GM12878 (cell line): ENCODE measurements around the gene VAMP3. TPM values are rescaled to one million over a fixed set of nuclear protein-coding genes. Genes with fewer than 3 reads are reported as not detected.

Experiments
- ATAC-seq: fragments of 200-7000 bp; cut with Tn5 transposase; 3 replicates; pipeline ENCODE4 v1.9.1; 2020; ENCODE audit warnings: mild to moderate bottlenecking, moderate library complexity
- BruUV-seq: library from RNA; stranded (reverse); fragments of 400-500 nt; replicated peaks from 2 replicates; lab custom pipeline; 2021; lab: Mats Ljungman, UMichigan
- CTCF ChIA-PET: fragments of 300-600 bp; sonication (Branson Sonifier 250); formaldehyde crosslinking; extraction: SDS; loops from one replicate; lab custom pipeline; 2021; ENCODE audit warnings: inconsistent platforms; lab: Yijun Ruan, JAX
- POLR2A ChIA-PET: fragments of 350-600 bp; formaldehyde crosslinking; extraction: SDS; loops from one replicate; lab custom pipeline; 2021; ENCODE audit warnings: inconsistent platforms; lab: Charles Lee
- RAD21 ChIA-PET: fragments of 300-600 bp; sonication (Branson Sonifier 250); formaldehyde crosslinking; loops from one replicate; lab custom pipeline; 2023; ENCODE audit warnings: antibody characterized with exemption; ENCODE audit not compliant: unreplicated experiment; lab: Charles Lee
- SMC1A ChIA-PET: fragments of 300-600 bp; sonication (Branson Sonifier 250); formaldehyde crosslinking; loops from one replicate; lab custom pipeline; 2023; ENCODE audit not compliant: unreplicated experiment, uncharacterized antibody; lab: Charles Lee
- DNase-seq: peaks from one replicate; pipeline ENCODE4 v3.0.0-alpha.2; 2011; ENCODE audit warnings: low read depth, low spot score
- FAIRE-seq: peaks from 3 replicates; lab custom pipeline; 2011; peaks lifted over from hg19 to GRCh38; lab: Jason Lieb, UNC
- H2AFZ ChIP-seq: 2 replicates; pipeline ENCODE4 v1.6.0; 2011; ENCODE audit warnings: low read depth, low read length, control low read depth; ENCODE audit not compliant: control insufficient read depth
- H3K27ac ChIP-seq: 2 replicates; pipeline ENCODE4 v1.5.1; 2011; ENCODE audit warnings: control low read depth; ENCODE audit not compliant: control insufficient read depth, insufficient read depth
- H3K27me3 ChIP-seq, 2 experiments: replicated peaks in 1 of 2; 2 replicates each; pipeline versions ENCODE4 v1.6.0 to v1.6.1; 2011; ENCODE audit warnings: low read length in 1 of 2; ENCODE audit not compliant: control insufficient read depth in 2 of 2, insufficient read depth in 2 of 2
- H3K36me3 ChIP-seq, 2 experiments: 2 replicates each; pipeline ENCODE4 v1.5.1; 2011; ENCODE audit warnings: low read length in 1 of 2; ENCODE audit not compliant: control insufficient read depth in 2 of 2, insufficient read depth in 2 of 2
- H3K4me1 ChIP-seq: 2 replicates; pipeline ENCODE4 v1.6.1; 2011; ENCODE audit warnings: mild to moderate bottlenecking, low read length, moderate library complexity, mixed read lengths; ENCODE audit not compliant: control insufficient read depth, insufficient read depth
- H3K4me2 ChIP-seq: 2 replicates; pipeline ENCODE4 v1.6.0; 2011; ENCODE audit warnings: control low read depth; ENCODE audit not compliant: control insufficient read depth, insufficient read depth
- H3K4me3 ChIP-seq: fragments of 200-600 bp; sonication (generic); 2 replicates; pipeline ENCODE4 v1.5.1; 2016
- H3K79me2 ChIP-seq: 2 replicates; pipeline ENCODE4 v1.6.0; 2011; ENCODE audit warnings: low read length; ENCODE audit not compliant: control insufficient read depth, insufficient read depth
- H3K9ac ChIP-seq: 2 replicates; pipeline ENCODE4 v1.8.0; 2011; ENCODE audit warnings: low read length, control low read depth, mixed read lengths; ENCODE audit not compliant: control insufficient read depth, insufficient read depth
- H3K9me3 ChIP-seq: replicated peaks from 3 replicates; pipeline ENCODE4 v1.5.1; 2011; ENCODE audit warnings: mild to moderate bottlenecking, low read length; ENCODE audit not compliant: control insufficient read depth, insufficient read depth
- H4K20me1 ChIP-seq: 2 replicates; pipeline ENCODE4 v1.6.0; 2011; ENCODE audit not compliant: control insufficient read depth, insufficient read depth
- CBFB ChIP-seq: IDR thresholded peaks from 2 replicates; pipeline ENCODE4 v1.6.1; 2016; ENCODE audit warnings: antibody characterized with exemption, low read depth
- CHD1 ChIP-seq: IDR thresholded peaks from 2 replicates; pipeline ENCODE4 v1.6.1; 2012; ENCODE audit warnings: low read depth, low read length, improper control_type of control experiment
- GATAD2B ChIP-seq: fragments of 450-650 bp; conservative IDR thresholded peaks from 2 replicates; pipeline ENCODE4 v1.6.1; 2017; ENCODE audit warnings: low read depth, mild to moderate bottlenecking, moderate library complexity
- IRF4 ChIP-seq: IDR thresholded peaks from 2 replicates; pipeline ENCODE4 v1.6.1; 2011; ENCODE audit warnings: low read depth, low read length
- KAT2A ChIP-seq: conservative IDR thresholded peaks from 2 replicates; pipeline ENCODE4 v1.6.1; 2011; ENCODE audit warnings: low read depth, low read length; ENCODE audit not compliant: control insufficient read depth
- NFXL1 ChIP-seq: fragments of 450-650 bp; IDR thresholded peaks from 2 replicates; pipeline ENCODE4 v1.6.1; 2017; ENCODE audit warnings: antibody characterized with exemption, mild to moderate bottlenecking, borderline replicate concordance
- NFYB ChIP-seq: IDR thresholded peaks from 2 replicates; pipeline ENCODE4 v1.6.1; 2011; ENCODE audit warnings: low read depth, mild to moderate bottlenecking, low read length, improper control_type of control experiment, moderate library complexity; ENCODE audit not compliant: insufficient read depth
- PBX3 ChIP-seq: IDR thresholded peaks from 2 replicates; pipeline ENCODE4 v1.6.1; 2011; ENCODE audit warnings: mild to moderate bottlenecking, low read depth, low read length, moderate library complexity; ENCODE audit not compliant: insufficient replicate concordance
- RAD21 ChIP-seq: IDR thresholded peaks from 2 replicates; pipeline ENCODE4 v1.6.1; 2011; ENCODE audit warnings: mild to moderate bottlenecking, low read depth, low read length, moderate library complexity; ENCODE audit not compliant: insufficient read depth
- SMAD5 ChIP-seq: IDR thresholded peaks from 2 replicates; pipeline ENCODE4 v1.6.1; 2016; ENCODE audit warnings: antibody characterized with exemption, low read depth
- TCF12 ChIP-seq: IDR thresholded peaks from 2 replicates; pipeline ENCODE4 v1.6.1; 2011; ENCODE audit warnings: low read depth, mild to moderate bottlenecking, low read length
- TCF3 ChIP-seq: IDR thresholded peaks from 2 replicates; pipeline ENCODE4 v1.6.1; 2012; ENCODE audit warnings: low read depth, mild to moderate bottlenecking, low read length, borderline replicate concordance; ENCODE audit not compliant: insufficient read depth
- WRNIP1 ChIP-seq: IDR thresholded peaks from 2 replicates; pipeline ENCODE4 v1.6.1; 2011; ENCODE audit warnings: low read depth, low read length, improper control_type of control experiment, borderline replicate concordance
- WGBS: methylation state at CpG from one replicate; pipeline ENCODE4 v1.1.6; 2016; ENCODE audit warnings: low lambda C conversion rate; ENCODE audit not compliant: insufficient replicate concordance, insufficient coverage; ENCODE audit errors: missing lambda C conversion rate; 5-methylcytosine and 5-hydroxymethylcytosine counted together
- in situ Hi-C: fragments of 300-500 bp; cut with MboI; formaldehyde crosslinking; loops from 9 replicates; pipeline ENCODE4 v1.14.3; 2018; ENCODE audit warnings: mixed read lengths
- intact Hi-C: fragments of 100-400 bp; cut with micrococcal nuclease; formaldehyde crosslinking; loops from one replicate; pipeline ENCODE4 v1.14.2; 2022; ENCODE audit not compliant: unreplicated experiment
- polyA plus RNA-seq, 11 experiments: library from polyadenylated mRNA; depleted of rRNA in 4 of 11; unstranded in 6 of 11; stranded (reverse) in 5 of 11; fragments of >200 nt; fragmentation: Nextera tagmentation in 4 of 11; fragmentation: Illumina TruSeq in 1 of 11; extraction: Ambion mirVana in 4 of 11; extraction: Trizol in 1 of 11; gene quantifications; 1 replicate in 1 of 11; 2 replicates in 10 of 11; pipeline versions ENCODE4 v1.2.1 to v1.2.3, GENCODE V29; 2011 to 2016; ENCODE audit warnings: inconsistent platforms in 2 of 11, missing spikeins in 2 of 11, low read depth in 1 of 11
- total RNA-seq, 4 experiments: library from RNA; depleted of rRNA in 3 of 4; stranded (reverse); fragments of >200 nt in 3 of 4; fragmentation: Illumina TruSeq in 1 of 4; extraction: Trizol in 1 of 4; gene quantifications; 2 replicates each; pipeline versions ENCODE4 v1.2.1 to v1.2.3, GENCODE V29; 2013 to 2021

Gene VAMP3
- total and polyA plus RNA-seq, 10 of the 15 experiments (the other 5 are each of a cell fraction or from before 2014, with no cell fraction given) = 4.8 to 24.9 (median 9.7) TPM

- no peak for TF ChIP-seq IRF4
- no peak for TF ChIP-seq TCF12
- TF ChIP-seq GATAD2B = no peak
- no peak for TF ChIP-seq NFXL1
- TF ChIP-seq SMAD5 = no peak
- no peak for TF ChIP-seq KAT2A
- no peak for TF ChIP-seq WRNIP1
- no peak for TF ChIP-seq CBFB
- no peak for TF ChIP-seq RAD21
- no peak for TF ChIP-seq CHD1
- no peak for TF ChIP-seq PBX3
- no peak for TF ChIP-seq TCF3
- no peak for TF ChIP-seq NFYB
- CTCF ChIA-PET = no interaction called here
- H3K36me3 ChIP-seq = peaks cover 0 to 7% of the 10 kb centered on the region in 2 experiments; a peak in 2 of 4 replicates
- FAIRE-seq (no peak), ATAC-seq (no peak), DNase-seq (no peak)
- intact Hi-C loops (no loop called here), in situ Hi-C loops (no loop called here)
- no peak overlapping the region for H2AFZ ChIP-seq
- no peak overlapping the region for H3K9ac ChIP-seq
- SMC1A ChIA-PET = no interaction called here
- no peak overlapping the region for H3K4me2 ChIP-seq
- no peak overlapping the region for H3K27ac ChIP-seq
- H3K79me2 ChIP-seq = no peaks in the 10 kb centered on the region
- H3K4me1 ChIP-seq = peaks cover 7% of the 10 kb centered on the region; the same call in 1 of the 2 replicates
- no peak overlapping the region for H3K4me3 ChIP-seq
- POLR2A ChIA-PET = interaction anchor here (0.7 kb wide), 1 partner anchor 11 kb away, joined by 3 read pairs; no protein-coding TSS in a partner anchor
- H4K20me1 ChIP-seq = no peaks in the 10 kb centered on the region
- H3K9me3 ChIP-seq = no peaks in the 10 kb centered on the region
- 90% methylated on average over 38 of the region's 52 CpGs for WGBS
- no TSS peak for BruUV-seq
- RAD21 ChIA-PET = no interaction called here
- no peaks in the 10 kb centered on the region for H3K27me3 ChIP-seq
Measured at GRCh38 chr1:7784492-7785071, 13.5 kb downstream of the VAMP3 start.
